Natural killer cell treated with Interleukin-12 subunit alpha and Interleukin-12 subunit beta and Interleukin-15 and Interleukin-18, amount 100 ng/mL, for 72 hours (primary cell): ENCODE data around the gene CATSPERD. TPM values are rescaled to one million over a fixed set of nuclear protein-coding genes. Genes with fewer than 3 reads are reported as not detected.
"Not testable (repeated sequence)": the region's sequence is repeated elsewhere in the genome, so short reads cannot be mapped to it uniquely, and the experiment has no call there.

Experiments used
- ATAC-seq, 2 donors: fragments of 150-1000 bp; cut with Tn5 transposase in 1 of 2; sonication (Bioruptor Pico), chemical (Tn5 transposase) in 1 of 2; 2 replicates each; pipeline ENCODE4 v1.10.0; 2021
- DNase-seq: peaks from one replicate; pipeline ENCODE4 v3.0.0; 2022; ENCODE audit warnings: low spot score
- H3K27ac Mint-ChIP-seq, 2 donors: 1 replicate in 1 of 2; 2 replicates in 1 of 2; pipeline ENCODE4 v1.8.0; 2022; ENCODE audit warnings: mixed read lengths in 2 of 2, mild to moderate bottlenecking in 1 of 2, moderate library complexity in 1 of 2
- H3K27me3 Mint-ChIP-seq, 2 donors: 1 replicate in 1 of 2; 2 replicates in 1 of 2; pipeline ENCODE4 v1.8.0; 2022; ENCODE audit warnings: mixed read lengths in 2 of 2
- H3K36me3 Mint-ChIP-seq: one replicate; pipeline ENCODE4 v1.8.0; 2022; ENCODE audit warnings: mixed read lengths
- H3K4me1 Mint-ChIP-seq, 2 donors: 1 replicate in 1 of 2; 2 replicates in 1 of 2; pipeline ENCODE4 v1.8.0; 2022; ENCODE audit warnings: low read depth in 2 of 2, mixed read lengths in 2 of 2, mild to moderate bottlenecking in 1 of 2
- H3K4me3 Mint-ChIP-seq: one replicate; pipeline ENCODE4 v1.8.0; 2022; ENCODE audit warnings: mixed read lengths
- H3K9me3 Mint-ChIP-seq: 2 replicates; pipeline ENCODE4 v1.8.0; 2022; ENCODE audit warnings: mixed read lengths
- total RNA-seq, 2 donors: library from RNA; stranded (reverse); gene quantifications; one replicate each; pipeline ENCODE4 v1.2.3, GENCODE V29; 2022

CATSPERD gene
- total RNA-seq, 2 donors from 2014 or later: not detected

DNA sequence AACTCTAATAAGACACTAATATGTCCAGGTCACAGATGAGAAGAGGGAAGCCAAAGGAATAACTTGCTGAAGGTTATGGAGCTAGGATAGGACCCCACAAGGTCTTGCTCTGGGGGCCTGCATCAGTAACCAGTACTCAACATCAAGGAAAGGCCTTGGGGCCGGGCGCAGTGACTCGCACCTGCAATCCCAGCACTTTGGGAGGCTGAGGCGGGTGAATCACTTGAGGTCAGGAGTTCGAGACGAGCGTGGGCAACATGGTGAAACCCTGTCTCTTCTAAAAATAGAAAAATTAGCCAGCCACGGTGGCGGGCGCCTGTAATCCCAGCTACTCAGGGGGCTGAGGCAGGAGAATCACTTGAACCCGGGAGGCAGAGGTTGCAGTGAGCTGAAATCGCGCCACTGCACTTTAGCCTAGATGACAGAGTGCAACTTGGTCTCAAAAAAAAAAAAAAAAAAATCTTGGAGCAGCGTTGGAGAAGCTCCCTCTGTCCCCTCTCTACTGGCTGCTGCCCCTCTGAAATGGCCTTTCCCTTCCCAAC, 2.3 kb upstream of the CATSPERD start:
- H3K36me3 Mint-ChIP-seq: no peaks in the 10 kb centered on the region
- H3K4me1 Mint-ChIP-seq: peaks cover 21 to 25% of the 10 kb centered on the region in 2 donors
- H3K4me3 Mint-ChIP-seq: peak overlapping the region; percentile 93
- ATAC-seq: no peak
- H3K27me3 Mint-ChIP-seq: no peaks in the 10 kb centered on the region
- no peaks in the 10 kb centered on the region for H3K9me3 Mint-ChIP-seq
- H3K27ac Mint-ChIP-seq: peak overlapping the region; percentile 98 to 100
- DNase-seq: peak; percentile 23

DNA sequence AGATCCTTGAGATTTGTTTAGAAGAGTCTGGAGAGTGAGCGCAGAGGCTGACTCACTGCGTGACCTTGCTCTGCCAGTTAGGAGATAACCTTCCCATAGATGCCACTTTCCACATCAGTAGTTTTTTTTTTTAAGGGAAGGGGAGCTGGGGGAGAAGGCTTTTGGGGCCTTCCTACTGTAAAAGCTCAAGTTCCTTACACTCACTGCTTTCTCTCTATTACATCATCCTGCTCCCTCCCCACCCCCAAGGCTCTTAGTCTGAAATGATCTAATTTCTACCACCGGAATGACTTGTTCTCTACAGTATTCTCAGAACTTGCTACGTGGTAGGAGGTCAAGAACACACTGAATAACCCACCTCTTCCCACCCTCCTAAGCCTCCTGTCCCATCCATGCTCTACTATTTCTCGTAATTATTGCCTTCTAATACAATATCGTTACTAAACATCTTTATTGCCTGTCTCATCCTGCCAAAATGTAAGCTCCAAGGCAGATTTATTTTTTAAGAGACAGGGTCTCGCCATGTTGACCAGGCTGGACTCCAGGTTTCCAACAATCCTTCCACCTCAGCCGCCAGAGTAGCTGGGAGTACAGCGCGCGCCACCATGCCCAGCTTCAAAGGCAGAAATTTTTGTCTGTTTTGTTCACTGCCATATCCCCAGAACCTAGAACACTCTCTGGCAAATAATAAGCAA, 1.7 kb upstream of the CATSPERD start:
- H3K4me3 Mint-ChIP-seq: peak overlapping the region; percentile 93
- H3K27ac Mint-ChIP-seq: peak overlapping the region; percentile 98 to 100
- H3K9me3 Mint-ChIP-seq: no peaks in the 10 kb centered on the region
- no peaks in the 10 kb centered on the region for H3K27me3 Mint-ChIP-seq
- no peaks in the 10 kb centered on the region for H3K36me3 Mint-ChIP-seq
- H3K4me1 Mint-ChIP-seq: peaks cover 21 to 25% of the 10 kb centered on the region in 2 donors
- peak in 1 of 2 donors; percentile 36 for ATAC-seq
- DNase-seq: no peak

- Mint-ChIP-seq H3K27ac (peak overlapping the region; percentile 98 to 100), H3K9me3 (no peaks in the 10 kb centered on the region), H3K4me1 (peaks cover 21 to 25% of the 10 kb centered on the region in 2 donors), H3K4me3 (peak overlapping the region; percentile 93), H3K27me3 (no peaks in the 10 kb centered on the region), H3K36me3 (no peaks in the 10 kb centered on the region)
- no peak for DNase-seq
- peak in 1 of 2 donors; percentile 4 for ATAC-seq
These were observed 1.0 kb upstream of the CATSPERD start for GRCh38 chr19:5719274-5719960.

DNA sequence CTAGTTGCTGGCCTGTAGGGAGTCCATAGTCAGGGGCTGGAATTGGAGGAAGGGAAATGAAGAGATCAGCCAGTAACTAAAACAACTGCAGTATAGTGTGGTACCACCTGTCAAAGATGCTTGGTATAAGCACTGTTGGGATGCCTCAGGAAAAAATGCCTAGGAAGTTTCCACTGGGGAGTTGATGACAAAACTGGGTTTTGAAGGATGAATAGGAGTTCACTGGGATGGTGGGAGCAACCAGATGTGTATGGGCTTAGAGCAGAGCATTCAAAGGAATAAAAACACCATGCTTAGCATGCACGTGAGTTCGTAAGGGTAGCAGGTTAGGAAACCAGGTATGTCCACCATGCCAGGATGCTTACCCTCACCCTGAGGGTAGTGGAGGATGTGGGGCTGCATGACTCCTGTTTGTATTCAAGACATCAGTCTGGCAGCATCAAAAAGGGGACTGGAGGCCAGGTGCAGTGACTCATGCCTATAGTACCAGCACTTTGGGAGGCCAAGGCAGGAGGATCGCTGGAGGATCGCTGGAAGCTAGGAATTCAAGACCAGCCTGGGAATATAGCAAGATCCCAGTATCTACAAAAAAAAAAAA, 7.1 kb downstream of the CATSPERD start:
- Mint-ChIP-seq H3K4me3 (no peak overlapping the region), H3K27me3 (peaks cover 0 to 7% of the 10 kb centered on the region in 2 donors), H3K4me1 (no peaks in the 10 kb centered on the region), H3K36me3 (no peaks in the 10 kb centered on the region), H3K27ac (no peak overlapping the region), H3K9me3 (no peaks in the 10 kb centered on the region)
- ATAC-seq (no peak), DNase-seq (no peak)

GRCh38 chr19:5733172-5733571, 12.7 kb downstream of the CATSPERD start:
- not testable (repeated sequence) for ATAC-seq, DNase-seq, H3K27me3 Mint-ChIP-seq, H3K4me1 Mint-ChIP-seq, H3K9me3 Mint-ChIP-seq, H3K36me3 Mint-ChIP-seq, H3K4me3 Mint-ChIP-seq
- peak overlapping the region in 1 of 2 donors; percentile 22 for H3K27ac Mint-ChIP-seq

DNA sequence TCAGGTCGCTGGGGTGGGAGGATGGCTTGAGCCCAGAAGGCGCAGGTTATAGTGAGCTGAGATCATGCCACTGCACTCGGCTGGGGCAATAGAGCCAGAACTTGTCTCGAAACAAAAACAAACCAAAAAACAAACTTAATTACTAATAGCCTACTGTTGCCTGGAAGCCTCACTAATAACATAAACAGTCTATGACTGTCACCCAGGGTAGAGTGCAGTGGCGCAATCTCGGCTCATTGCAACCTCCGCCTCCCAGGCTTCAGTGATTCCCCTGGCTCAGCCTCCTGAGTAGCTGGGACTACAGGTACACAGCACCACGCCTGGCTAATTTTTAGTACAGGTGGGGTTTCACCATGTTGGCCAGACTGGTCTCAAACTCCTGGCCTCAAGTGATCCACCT, 18.0 kb downstream of the CATSPERD start:
- ATAC-seq (no peak), DNase-seq (no peak)
- H3K4me3 Mint-ChIP-seq: no peak overlapping the region
- H3K27me3 Mint-ChIP-seq: peaks cover 1 to 5% of the 10 kb centered on the region in 2 donors
- H3K27ac Mint-ChIP-seq: no peak overlapping the region
- H3K9me3 Mint-ChIP-seq: no peaks in the 10 kb centered on the region
- H3K4me1 Mint-ChIP-seq: no peaks in the 10 kb centered on the region
- no peaks in the 10 kb centered on the region for H3K36me3 Mint-ChIP-seq

- H3K9me3 Mint-ChIP-seq: no peaks in the 10 kb centered on the region
- DNase-seq (no peak), ATAC-seq (no peak)
- no peaks in the 10 kb centered on the region for H3K4me1 Mint-ChIP-seq
- no peaks in the 10 kb centered on the region for H3K36me3 Mint-ChIP-seq
- no peak overlapping the region for H3K4me3 Mint-ChIP-seq
- H3K27ac Mint-ChIP-seq: no peak overlapping the region
- H3K27me3 Mint-ChIP-seq: peaks cover 5 to 6% of the 10 kb centered on the region in 2 donors
These were observed 21.6 kb downstream of the CATSPERD start for GRCh38 chr19:5742051-5742450.

DNA sequence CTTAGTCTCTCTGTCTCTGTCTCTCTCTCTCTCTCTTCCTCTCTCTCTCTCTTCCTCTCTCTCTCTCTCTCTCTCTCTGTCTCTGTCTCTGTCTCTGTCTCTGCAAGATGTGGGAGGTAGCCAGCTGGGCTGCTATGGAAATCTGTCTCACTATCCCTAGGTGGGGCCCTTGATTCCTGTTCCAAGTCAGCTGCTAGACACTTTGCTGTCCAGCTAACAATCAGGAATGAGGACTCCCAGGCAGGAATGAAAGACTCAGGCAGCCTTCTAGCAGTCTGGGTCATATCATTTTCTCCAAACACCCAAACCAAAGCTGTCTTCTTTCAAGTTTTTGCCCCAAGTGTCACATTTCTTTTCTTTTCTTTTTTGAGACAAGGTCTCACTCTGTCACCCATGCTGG, 23.2 kb downstream of the CATSPERD start:
- Mint-ChIP-seq H3K27ac (no peak overlapping the region), H3K4me1 (no peaks in the 10 kb centered on the region), H3K4me3 (no peak overlapping the region), H3K27me3 (peaks cover 5 to 6% of the 10 kb centered on the region in 2 donors), H3K36me3 (no peaks in the 10 kb centered on the region), H3K9me3 (no peaks in the 10 kb centered on the region)
- ATAC-seq (no peak), DNase-seq (no peak)

DNA sequence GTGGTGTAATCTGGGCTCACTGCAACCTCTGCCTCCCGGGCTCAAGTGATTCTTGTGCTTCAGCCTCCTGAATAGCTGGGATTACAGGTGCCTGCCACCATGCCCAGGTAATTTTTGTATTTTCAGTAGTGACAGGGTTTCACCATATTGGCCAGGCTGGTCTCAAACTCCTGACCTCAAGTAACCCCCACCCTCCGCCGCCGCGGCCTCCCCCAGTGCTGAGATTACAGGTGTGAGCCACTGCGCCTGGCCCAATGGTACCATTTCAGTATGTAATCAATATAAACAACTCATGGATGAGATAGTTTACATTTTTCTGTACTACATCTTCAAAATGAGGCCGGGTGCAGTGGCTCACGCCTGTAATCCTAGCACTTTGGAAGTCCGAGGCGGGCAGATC, 24.6 kb downstream of the CATSPERD start:
- not testable (repeated sequence) for H3K9me3 Mint-ChIP-seq, H3K27ac Mint-ChIP-seq, H3K27me3 Mint-ChIP-seq, H3K36me3 Mint-ChIP-seq, DNase-seq, ATAC-seq, H3K4me1 Mint-ChIP-seq, H3K4me3 Mint-ChIP-seq

DNA sequence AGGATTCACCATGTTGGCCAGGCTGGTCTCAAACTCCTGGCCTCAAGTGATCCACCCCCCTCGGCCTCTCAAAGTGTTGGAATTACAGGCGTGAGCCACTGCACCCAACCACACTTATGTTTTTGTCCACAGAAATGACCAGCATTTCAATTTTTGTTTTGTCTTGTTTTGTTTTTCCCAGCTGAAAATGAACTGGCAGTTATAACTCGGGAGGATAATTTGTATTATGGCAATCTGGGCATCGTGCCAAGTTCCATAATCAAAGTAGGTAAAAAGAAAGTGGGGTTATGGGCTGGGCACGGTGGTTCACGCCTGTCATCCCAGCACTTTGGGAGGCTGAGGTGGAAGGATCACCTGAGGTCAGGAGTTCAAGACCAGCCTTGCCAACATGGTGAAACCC, 28.5 kb downstream of the CATSPERD start:
- DNase-seq, H3K9me3 Mint-ChIP-seq, H3K27me3 Mint-ChIP-seq, H3K27ac Mint-ChIP-seq, H3K4me3 Mint-ChIP-seq, H3K4me1 Mint-ChIP-seq, ATAC-seq, H3K36me3 Mint-ChIP-seq: not testable (repeated sequence)

GRCh38 chr19:5749505-5749904, 29.1 kb downstream of the CATSPERD start:
- ATAC-seq (no peak), DNase-seq (no peak)
- no peaks in the 10 kb centered on the region for H3K36me3 Mint-ChIP-seq
- no peaks in the 10 kb centered on the region for H3K9me3 Mint-ChIP-seq
- H3K4me3 Mint-ChIP-seq: no peak overlapping the region
- H3K27me3 Mint-ChIP-seq: no peaks in the 10 kb centered on the region
- no peaks in the 10 kb centered on the region for H3K4me1 Mint-ChIP-seq
- no peak overlapping the region for H3K27ac Mint-ChIP-seq

DNA sequence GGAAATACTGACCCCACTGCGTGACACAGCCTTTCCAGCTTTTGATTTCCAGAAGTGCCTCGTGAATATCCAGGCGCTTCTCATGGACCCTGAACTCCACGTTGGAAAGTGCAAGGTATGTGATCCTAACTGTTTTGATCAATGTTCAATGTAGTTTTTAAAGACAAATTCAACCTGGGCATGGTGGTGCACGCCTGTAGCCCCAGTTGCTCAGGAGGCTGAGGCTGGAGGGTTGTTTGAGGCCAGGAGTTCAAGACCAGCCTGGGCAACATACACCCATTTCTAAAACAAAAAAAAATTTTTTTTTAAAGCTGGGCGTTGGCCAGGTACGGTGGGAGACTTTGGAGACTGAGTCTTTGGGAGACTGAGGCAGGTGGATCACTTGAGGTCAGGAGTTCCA, 31.3 kb downstream of the CATSPERD start:
- Mint-ChIP-seq H3K9me3 (no peaks in the 10 kb centered on the region), H3K36me3 (no peaks in the 10 kb centered on the region), H3K27ac (no peak overlapping the region)

GRCh38 chr19:5753743-5754142, 33.3 kb downstream of the CATSPERD start:
- ATAC-seq: no peak
- Mint-ChIP-seq H3K4me3 (no peak overlapping the region), H3K36me3 (no peaks in the 10 kb centered on the region), H3K27ac (no peak overlapping the region), H3K27me3 (no peaks in the 10 kb centered on the region), H3K4me1 (no peaks in the 10 kb centered on the region), H3K9me3 (no peaks in the 10 kb centered on the region)
- no peak for DNase-seq

More for the DNA sequence above, 31.3 kb downstream of the CATSPERD start:
- ATAC-seq: no peak
- no peaks in the 10 kb centered on the region for H3K4me1 Mint-ChIP-seq
- no peak for DNase-seq
- no peak overlapping the region for H3K4me3 Mint-ChIP-seq
- H3K27me3 Mint-ChIP-seq: no peaks in the 10 kb centered on the region

- peaks cover 2 to 12% of the 10 kb centered on the region in 2 donors for H3K27me3 Mint-ChIP-seq
- H3K27ac Mint-ChIP-seq: no peak overlapping the region
- no peaks in the 10 kb centered on the region for H3K9me3 Mint-ChIP-seq
- ATAC-seq (no peak), DNase-seq (no peak)
- no peaks in the 10 kb centered on the region for H3K4me1 Mint-ChIP-seq
- H3K4me3 Mint-ChIP-seq: no peak overlapping the region
- H3K36me3 Mint-ChIP-seq: no peaks in the 10 kb centered on the region
These were observed 42.3 kb downstream of the CATSPERD start for GRCh38 chr19:5762608-5763217.
